Middle frontal gyrus (tissue), 1 donor: Measurements from ENCODE around the gene PRPH2.
"Not testable (repeated sequence)": the region's sequence is repeated elsewhere in the genome, so short reads cannot be mapped to it uniquely, and the experiment has no call there.

Experiments
- DNase-seq: peaks from one replicate; pipeline ENCODE4 v3.0.0-alpha.2; 2015; ENCODE audit warnings: low spot score; ENCODE audit errors: extremely low spot score

PRPH2 gene

GRCh38 chr6:42698217-42698616 is 24.2 kb downstream of the PRPH2 start:
- no peak for DNase-seq

DNA sequence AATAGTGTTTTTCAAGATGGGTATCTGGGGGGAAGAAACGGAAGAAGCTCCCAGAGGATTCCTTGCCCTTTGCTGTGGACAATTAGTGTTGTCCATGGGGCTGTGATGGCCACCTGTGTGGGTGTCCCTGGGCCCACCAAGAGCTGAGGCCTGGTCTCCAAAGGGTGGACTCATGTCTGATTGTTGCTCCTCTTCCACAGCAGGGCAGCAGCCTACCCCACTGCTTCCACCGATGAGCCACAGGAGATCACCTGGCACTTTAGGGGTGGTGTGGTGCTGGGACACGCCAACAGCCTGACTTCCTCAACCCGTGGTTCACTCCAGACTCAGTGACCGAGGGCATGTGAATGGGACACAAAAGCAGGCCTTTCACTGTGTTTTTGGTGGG is 25.1 kb downstream of the PRPH2 start:
- DNase-seq: no peak

GRCh38 chr6:42696526-42697267 is 25.7 kb downstream of the PRPH2 start:
- DNase-seq: no peak

DNA sequence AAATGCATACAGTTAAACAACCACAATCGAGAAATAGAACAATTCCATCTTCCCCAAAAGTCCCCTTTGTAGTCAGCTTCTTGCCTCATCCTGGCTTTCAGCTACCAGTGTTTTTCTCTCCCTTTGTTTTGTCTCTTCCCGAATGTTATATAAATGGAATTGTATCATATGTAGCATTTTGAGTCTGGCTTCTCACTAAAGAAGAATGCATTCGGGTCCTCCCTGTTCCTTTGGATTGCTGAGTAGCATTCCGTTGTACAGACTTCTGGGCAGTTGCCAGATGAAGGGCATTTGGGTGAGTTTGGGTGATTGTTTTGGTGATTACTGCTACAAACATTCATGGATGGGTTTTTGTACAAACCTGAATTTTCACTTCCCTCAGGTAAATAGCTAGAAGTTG is 27.8 kb downstream of the PRPH2 start:
- no peak for DNase-seq

DNA sequence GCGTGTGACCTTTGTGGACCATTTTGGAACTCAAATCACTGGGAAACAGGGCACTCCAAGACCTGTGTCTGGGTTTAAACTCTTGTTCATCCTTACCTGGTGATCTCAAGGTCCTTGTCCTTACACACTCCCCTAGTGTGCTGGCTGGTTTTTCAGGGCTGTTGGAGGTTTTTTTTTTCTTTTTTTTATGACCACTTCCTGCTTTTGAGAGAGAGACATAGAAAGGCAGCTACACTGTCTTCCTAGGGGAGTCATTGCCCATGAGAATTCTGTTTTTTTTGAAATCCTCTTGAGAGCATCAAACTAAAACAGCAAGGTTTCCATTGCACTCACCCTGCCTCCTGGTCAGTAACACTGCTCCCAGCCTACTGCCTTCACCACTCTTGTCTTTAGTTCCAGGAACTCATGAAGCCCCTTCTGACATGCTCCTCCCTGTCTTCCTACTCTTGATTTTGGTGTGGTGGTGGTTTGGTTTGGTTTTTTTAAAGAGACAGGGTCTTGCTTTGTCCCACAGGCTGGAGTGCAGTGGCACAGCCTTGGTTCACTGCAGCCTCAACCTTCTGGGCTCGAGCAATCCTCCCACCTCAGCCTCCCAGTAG is 28.6 kb downstream of the PRPH2 start:
- DNase-seq: no peak

DNA sequence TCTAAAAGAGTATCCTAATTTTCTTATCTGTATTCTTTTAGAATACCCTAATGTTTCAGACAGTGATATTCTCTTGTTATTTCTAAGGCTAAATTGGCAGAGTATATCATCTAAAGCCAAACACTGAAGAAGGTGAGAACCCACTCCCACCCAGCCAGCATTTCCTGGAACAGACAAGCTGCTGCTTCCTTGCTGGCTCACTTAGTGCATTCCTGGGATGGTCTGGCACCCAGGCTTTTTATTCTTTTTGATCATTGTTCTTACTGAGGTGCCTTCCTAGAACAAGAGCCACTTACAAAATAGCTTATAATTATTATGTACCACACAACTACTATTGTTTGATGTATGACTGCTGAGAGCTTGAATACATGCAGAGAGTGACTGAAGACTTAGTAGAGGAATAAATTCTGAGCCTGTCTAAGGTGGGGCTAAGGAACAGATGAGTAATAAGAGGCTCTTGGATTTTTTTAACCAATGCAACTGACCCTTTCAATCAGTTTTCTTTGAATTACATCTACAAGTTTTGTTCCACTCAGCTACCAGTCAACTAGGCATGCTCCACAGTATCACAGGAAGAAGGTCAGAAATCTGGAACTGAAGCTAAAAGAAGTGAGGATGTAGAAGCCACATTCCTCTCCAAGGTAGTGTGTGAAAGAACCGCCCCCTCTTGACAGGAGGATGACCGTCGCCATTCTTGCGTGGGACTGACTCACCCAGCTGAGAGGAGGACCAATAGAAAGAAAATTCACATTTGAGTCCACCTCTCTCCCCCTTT is 30.1 kb downstream of the PRPH2 start:
- peak; percentile 13 for DNase-seq

DNA sequence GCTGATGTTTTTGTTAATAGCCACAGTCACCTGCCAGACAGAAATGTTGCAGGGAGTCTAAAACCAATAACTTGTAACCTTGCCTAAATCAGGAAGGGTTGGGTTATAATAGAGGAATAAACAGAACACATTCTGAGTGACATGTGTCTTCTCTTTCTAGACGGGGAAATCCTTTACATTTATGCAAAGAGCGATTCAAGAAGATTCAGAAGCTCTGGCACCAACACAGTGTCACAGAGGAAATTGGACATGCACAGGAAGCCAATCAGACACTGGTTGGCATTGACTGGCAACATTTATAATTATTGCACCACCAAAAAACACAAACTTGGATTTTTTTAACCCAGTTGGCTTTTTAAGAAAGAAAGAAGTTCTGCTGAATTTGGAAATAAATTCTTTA is 31.5 kb downstream of the PRPH2 start:
- no peak for DNase-seq

DNA sequence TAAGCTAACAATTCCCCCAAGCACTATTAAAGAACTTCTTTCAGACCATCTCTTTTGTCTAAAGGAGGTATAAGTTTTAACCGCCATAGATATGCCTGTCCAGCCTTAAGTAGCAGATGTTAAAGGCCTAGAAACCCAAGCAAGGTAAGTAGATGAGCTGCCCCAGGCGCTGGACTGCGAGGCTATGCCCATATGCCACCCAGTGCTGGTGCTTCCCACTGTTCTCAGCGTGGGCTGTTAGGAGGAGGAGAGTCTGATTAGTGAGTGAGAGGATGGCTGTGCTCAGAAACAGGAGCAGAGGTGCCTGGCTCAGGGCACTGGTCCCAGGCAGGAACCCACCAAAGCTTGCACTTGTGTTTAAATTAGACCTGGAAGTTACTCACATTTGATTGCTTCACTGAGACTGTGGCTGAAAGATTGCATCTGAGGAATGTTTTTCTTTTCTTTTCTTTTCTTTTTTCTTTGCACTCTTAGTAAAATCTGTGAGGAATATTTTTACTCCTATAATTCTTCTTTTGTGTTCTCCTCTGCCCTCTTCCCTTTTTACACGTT is 32.2 kb downstream of the PRPH2 start:
- DNase-seq: no peak

- no peak for DNase-seq
These were observed 33.0 kb downstream of the PRPH2 start for GRCh38 chr6:42689371-42689770.

- DNase-seq: no peak
These were observed 34.1 kb downstream of the PRPH2 start for GRCh38 chr6:42688281-42688680.

GRCh38 chr6:42679358-42679757 is 43.0 kb downstream of the PRPH2 start:
- DNase-seq: no peak

GRCh38 chr6:42674780-42675179 is 47.6 kb downstream of the PRPH2 start:
- no peak for DNase-seq

DNA sequence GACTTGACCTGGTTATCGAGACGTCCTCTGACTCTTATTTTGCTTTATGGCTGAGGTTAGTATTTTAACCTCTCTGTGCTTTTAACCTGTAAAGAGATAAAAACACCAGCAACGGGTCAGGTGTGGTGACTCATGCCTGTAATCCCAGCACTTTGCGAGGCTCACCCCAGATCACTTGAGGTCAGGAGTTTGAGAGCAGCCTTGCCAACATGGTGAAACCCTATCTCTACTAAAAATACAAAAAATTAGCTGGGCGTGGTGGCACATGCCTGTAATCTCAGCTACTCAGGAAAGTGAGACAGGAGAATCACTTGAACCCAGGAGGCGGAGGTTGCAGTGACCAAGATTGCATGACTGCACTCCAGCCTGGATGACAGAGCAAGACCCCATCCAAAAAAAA is 48.0 kb downstream of the PRPH2 start:
- DNase-seq: not testable (repeated sequence)

DNA sequence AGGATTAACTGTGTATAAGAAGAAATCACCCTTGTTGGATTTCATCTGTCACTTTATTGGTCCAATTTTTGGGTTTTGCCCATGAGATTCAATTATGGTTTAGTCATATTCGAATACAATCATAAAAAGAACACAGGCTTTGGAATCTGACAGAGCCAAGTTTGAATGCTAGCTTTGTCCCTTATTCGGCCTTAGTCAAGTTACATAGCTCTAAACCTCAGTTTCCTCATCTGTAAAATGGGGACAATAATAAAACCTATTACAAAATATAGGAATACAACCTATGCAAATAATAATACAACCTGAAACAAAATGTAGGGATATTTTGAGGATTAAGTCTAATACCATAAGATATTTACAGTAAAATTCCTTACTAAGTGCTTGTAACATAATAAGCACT is 57.7 kb downstream of the PRPH2 start:
- no peak for DNase-seq

DNA sequence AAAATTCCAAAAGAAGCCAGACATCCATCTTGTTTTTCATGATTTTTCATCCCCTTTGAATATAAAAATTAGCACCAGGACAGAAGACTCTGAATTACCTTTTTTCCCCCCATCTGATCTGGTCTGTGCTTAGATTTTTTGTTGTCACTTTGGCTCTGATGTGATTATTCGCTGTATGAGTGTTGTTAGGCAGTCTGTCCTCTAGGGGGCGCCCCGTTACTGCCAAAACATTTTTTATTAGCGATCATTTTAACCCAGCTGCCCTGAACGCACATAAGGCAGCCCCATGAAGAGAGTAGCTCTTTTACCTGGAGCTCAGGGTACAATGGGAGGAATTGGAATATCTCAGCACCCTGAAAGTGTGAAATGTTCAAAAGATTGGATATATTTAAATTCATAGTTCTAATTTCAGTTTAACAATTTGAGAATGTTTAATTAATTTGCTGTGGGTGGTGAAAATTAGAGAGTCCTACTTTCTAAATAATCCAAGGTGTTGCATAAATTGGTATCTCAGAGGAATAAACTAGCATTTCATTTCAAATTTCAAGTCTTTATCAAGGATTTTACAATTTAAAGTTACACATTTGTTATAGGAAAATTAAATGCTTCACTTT is 60.8 kb downstream of the PRPH2 start:
- DNase-seq: peak; percentile 22

DNA sequence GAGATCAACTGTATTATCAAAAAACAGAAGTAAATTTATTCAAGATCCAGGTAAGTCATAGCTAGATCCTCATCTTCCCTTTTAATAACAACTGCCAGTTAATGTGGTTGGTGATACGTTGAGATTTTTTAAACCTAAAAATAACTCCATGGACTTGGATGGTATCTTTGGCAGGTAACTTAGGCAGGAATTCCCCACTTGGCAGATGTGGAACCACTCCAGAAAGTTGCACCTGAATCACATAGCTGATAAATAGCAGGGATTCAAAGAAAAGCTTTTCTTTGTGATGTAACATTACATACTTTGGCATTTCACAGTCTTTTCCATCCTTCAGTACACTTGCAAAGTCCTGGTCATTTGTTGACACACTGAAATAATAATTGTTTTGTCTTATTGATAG is 62.6 kb downstream of the PRPH2 start:
- DNase-seq: no peak

GRCh38 chr6:42653851-42654250 is 68.5 kb downstream of the PRPH2 start:
- DNase-seq: no peak

- DNase-seq: no peak
These were observed 70.2 kb downstream of the PRPH2 start for GRCh38 chr6:42652024-42652746.
